Stimulated activated CD4-positive, alpha-beta T cell treated with anti-CD3 and anti-CD28 coated beads, TNF-alpha, amount 100 ng/mL, for 1 hour (primary cell): Measurements from ENCODE around the gene LHPP.
"Not testable (repeated sequence)": the region's sequence is repeated elsewhere in the genome, so short reads cannot be mapped to it uniquely, and the experiment has no call there.

ENCODE experiments used
- DNase-seq, 3 donors: peaks; one replicate each; pipeline ENCODE4 v3.0.0-alpha.2; 2020; ENCODE audit warnings: low read depth in 3 of 3, low spot score in 1 of 3

The LHPP gene

GRCh38 chr10:124604214-124605000, 142.8 kb downstream of the LHPP start:
- DNase-seq: no peak

- no peak for DNase-seq
Measured at GRCh38 chr10:124605001-124605370, 143.4 kb downstream of the LHPP start.

GRCh38 chr10:124605481-124605855, 143.8 kb downstream of the LHPP start:
- no peak for DNase-seq

- DNase-seq: no peak
Measured at GRCh38 chr10:124605856-124606812, 144.5 kb downstream of the LHPP start.

GRCh38 chr10:124606822-124607221, 145.2 kb downstream of the LHPP start:
- DNase-seq: no peak

- no peak for DNase-seq
Measured at GRCh38 chr10:124607693-124608092, 146.1 kb downstream of the LHPP start.

GRCh38 chr10:124608093-124608721, 146.6 kb downstream of the LHPP start:
- DNase-seq: no peak

GRCh38 chr10:124609698-124610097, 148.1 kb downstream of the LHPP start:
- no peak for DNase-seq

- not testable (repeated sequence) for DNase-seq
Measured at GRCh38 chr10:124610186-124610585, 148.6 kb downstream of the LHPP start.

- not testable (repeated sequence) for DNase-seq
Measured at GRCh38 chr10:124610851-124611250, 149.2 kb downstream of the LHPP start.

GRCh38 chr10:124611738-124612137, 150.1 kb downstream of the LHPP start:
- DNase-seq: peak in 1 of 3 donors; percentile 11

- DNase-seq: no peak
Measured at GRCh38 chr10:124612611-124613498, 151.2 kb downstream of the LHPP start.

GRCh38 chr10:124614003-124614659, 152.5 kb downstream of the LHPP start:
- no peak for DNase-seq

- no peak for DNase-seq
Measured at GRCh38 chr10:124615259-124615658, 153.6 kb downstream of the LHPP start.

GRCh38 chr10:124616040-124616835, 154.6 kb downstream of the LHPP start:
- no peak for DNase-seq

- DNase-seq: no peak
Measured at GRCh38 chr10:124616836-124617130, 155.2 kb downstream of the LHPP start.

- DNase-seq: no peak
Measured at GRCh38 chr10:124618470-124619073, 156.9 kb downstream of the LHPP start.

GRCh38 chr10:124619195-124619594, 157.6 kb downstream of the LHPP start:
- no peak for DNase-seq
